ENCODE results near the gene MN1. TPM values are rescaled to one million over a fixed set of nuclear protein-coding genes. Genes with fewer than 3 reads are reported as not detected.
"Not testable (repeated sequence)": the region's sequence is repeated elsewhere in the genome, so short reads cannot be mapped to it uniquely, and the experiment has no call there.

Gene MN1
- total RNA-seq, 4 donors from 2014 or later, result 2.0 to 9.7 (median 8.2) TPM

GRCh38 chr22:27748349-27748748, 53.2 kb downstream of the MN1 start:
- Histone ChIP-seq H3K36me3 (no peaks in the 10 kb centered on the region), H3K4me1 (peaks cover 0 to 15% of the 10 kb centered on the region in 2 donors), H3K27me3 (no peaks in the 10 kb centered on the region), H3K4me3 (no peak overlapping the region), H3K27ac (peak overlapping the region; percentile 52 to 78), H3K9me3 (no peaks in the 10 kb centered on the region)
- DNase-seq, result no peak
- TF ChIP-seq CTCF (IDR thresholded peaks at IDR 0.05), result no peak
- intact Hi-C loops (cut with DNase I; ENCODE audit: low total_unique reads), result no loop called here

GRCh38 chr22:27747396-27748221, 53.9 kb downstream of the MN1 start:
- Histone ChIP-seq H3K36me3 (no peaks in the 10 kb centered on the region), H3K4me1 (peaks cover 0 to 8% of the 10 kb centered on the region in 2 donors), H3K9me3 (no peaks in the 10 kb centered on the region), H3K4me3 (no peak overlapping the region), H3K27ac (peak overlapping the region; percentile 52 to 78), H3K27me3 (no peaks in the 10 kb centered on the region)
- no peak for DNase-seq
- intact Hi-C loops (cut with DNase I; ENCODE audit: low total_unique reads), result no loop called here
- TF ChIP-seq CTCF (IDR thresholded peaks at IDR 0.05) (no peak), POLR2A (IDR thresholded peaks at IDR 0.05) (no peak)

GRCh38 chr22:27746918-27747317, 54.6 kb downstream of the MN1 start:
- intact Hi-C loops (cut with DNase I; ENCODE audit: low total_unique reads), result no loop called here
- Histone ChIP-seq H3K27ac (no peak overlapping the region), H3K27me3 (no peaks in the 10 kb centered on the region), H3K36me3 (no peaks in the 10 kb centered on the region), H3K9me3 (no peaks in the 10 kb centered on the region), H3K4me3 (no peak overlapping the region), H3K4me1 (peaks cover 0 to 4% of the 10 kb centered on the region in 2 donors)
- TF ChIP-seq CTCF (IDR thresholded peaks at IDR 0.05) (no peak), POLR2A (IDR thresholded peaks at IDR 0.05) (no peak)
- no peak for DNase-seq

GRCh38 chr22:27745809-27746208, 55.7 kb downstream of the MN1 start:
- no peak for TF ChIP-seq POLR2A (IDR thresholded peaks at IDR 0.05)
- TF ChIP-seq CTCF (IDR thresholded peaks at IDR 0.05), result no peak
- Histone ChIP-seq H3K4me1 (peaks cover 0 to 4% of the 10 kb centered on the region in 2 donors), H3K36me3 (no peaks in the 10 kb centered on the region), H3K4me3 (no peak overlapping the region), H3K9me3 (no peaks in the 10 kb centered on the region), H3K27ac (no peak overlapping the region), H3K27me3 (no peaks in the 10 kb centered on the region)
- DNase-seq, result no peak
- intact Hi-C loops (cut with DNase I; ENCODE audit: low total_unique reads), result no loop called here

GRCh38 chr22:27745154-27745553, 56.4 kb downstream of the MN1 start:
- no peaks in the 10 kb centered on the region for H3K36me3 ChIP-seq
- no peak overlapping the region for H3K27ac ChIP-seq
- TF ChIP-seq CTCF (IDR thresholded peaks at IDR 0.05) (no peak), POLR2A (IDR thresholded peaks at IDR 0.05) (no peak)
- DNase-seq, result no peak
- intact Hi-C loops (cut with DNase I; ENCODE audit: low total_unique reads), result no loop called here
- no peaks in the 10 kb centered on the region for H3K9me3 ChIP-seq
- H3K27me3 ChIP-seq, result no peaks in the 10 kb centered on the region
- peaks cover 0 to 4% of the 10 kb centered on the region in 2 donors for H3K4me1 ChIP-seq
- H3K4me3 ChIP-seq, result no peak overlapping the region

GRCh38 chr22:27744078-27744477, 57.5 kb downstream of the MN1 start:
- H3K27ac ChIP-seq; H3K4me1 ChIP-seq; H3K36me3 ChIP-seq; H3K4me3 ChIP-seq; H3K9me3 ChIP-seq; H3K27me3 ChIP-seq; DNase-seq; intact Hi-C loops (cut with DNase I; ENCODE audit: low total_unique reads): not testable (repeated sequence)

All from uterus (tissue), 4 donors.